H1 (cell line): Measurements from ENCODE around the gene PHF10. TPM values are rescaled to one million over a fixed set of nuclear protein-coding genes. Genes with fewer than 3 reads are reported as not detected.

Experiments used
- CTCF ChIA-PET: fragments of 300-600 bp; sonication (Branson Sonifier 250); formaldehyde crosslinking; loops from one replicate; lab custom pipeline; 2021; ENCODE audit not compliant: partially characterized antibody; lab: Charles Lee
- POLR2A ChIA-PET: fragments of 300-600 bp; sonication (Branson Sonifier 250); formaldehyde crosslinking; loops from one replicate; lab custom pipeline; 2021; ENCODE audit warnings: inconsistent platforms; ENCODE audit not compliant: partially characterized antibody; lab: Charles Lee
- DNase-seq, 2 experiments: peaks; one replicate each; pipeline versions ENCODE4 v3.0.0 to v3.0.0-alpha.2; 2010 to 2022; ENCODE audit warnings: low spot score in 2 of 2, low read depth in 1 of 2, mixed read lengths in 1 of 2
- FAIRE-seq: peaks from 2 replicates; lab custom pipeline; 2011; peaks lifted over from hg19 to GRCh38; lab: Jason Lieb, UNC
- H2AFZ ChIP-seq: 2 replicates; pipeline ENCODE4 v1.8.1; 2012; ENCODE audit warnings: low read length, inconsistent platforms
- H2AK5ac ChIP-seq: 2 replicates; pipeline ENCODE4 v1.6.1; 2013; ENCODE audit warnings: low read depth, low read length
- H2BK120ac ChIP-seq: replicated peaks from 2 replicates; pipeline ENCODE3; 2013; ENCODE audit warnings: low read depth, low read length, inconsistent platforms
- H2BK12ac ChIP-seq: 2 replicates; pipeline ENCODE4 v1.6.1; 2013; ENCODE audit warnings: low read depth, low read length
- H2BK15ac ChIP-seq: 2 replicates; pipeline ENCODE4 v1.6.1; 2013; ENCODE audit warnings: low read length
- H2BK20ac ChIP-seq: 2 replicates; pipeline ENCODE4 v1.6.1; 2013; ENCODE audit warnings: low read length
- H2BK5ac ChIP-seq: 2 replicates; pipeline ENCODE4 v1.6.1; 2013; ENCODE audit warnings: low read depth, low read length
- H3K14ac ChIP-seq: 2 replicates; pipeline ENCODE4 v1.6.1; 2013; ENCODE audit warnings: inconsistent platforms; ENCODE audit not compliant: insufficient read length
- H3K18ac ChIP-seq: 2 replicates; pipeline ENCODE4 v1.6.1; 2013; ENCODE audit warnings: low read length; ENCODE audit errors: extremely low read depth
- H3K23ac ChIP-seq: 2 replicates; pipeline ENCODE4 v1.6.1; 2013; ENCODE audit warnings: inconsistent platforms; ENCODE audit not compliant: insufficient read length
- H3K23me2 ChIP-seq: 2 replicates; pipeline ENCODE4 v1.6.1; 2013; ENCODE audit warnings: low read depth, low read length
- H3K27ac ChIP-seq: 2 replicates; pipeline ENCODE4 v1.6.1; 2011; ENCODE audit warnings: low read depth, low read length, inconsistent platforms
- H3K27me3 ChIP-seq, 4 experiments: replicated peaks in 1 of 4; 1 replicate in 1 of 4; 2 replicates in 3 of 4; pipeline versions ENCODE4 v1.6.1 to v1.8.1; 2011 to 2013; ENCODE audit warnings: low read length in 3 of 4, mild to moderate bottlenecking in 3 of 4, inconsistent platforms in 2 of 4, mixed read lengths in 2 of 4, moderate library complexity in 1 of 4; ENCODE audit not compliant: control insufficient read depth in 3 of 4, insufficient read depth in 3 of 4; ENCODE audit errors: extremely low read depth in 1 of 4
- H3K36me3 ChIP-seq, 4 experiments: 2 replicates each; pipeline versions ENCODE4 v1.6.1 to v1.8.1; 2011 to 2013; ENCODE audit warnings: mild to moderate bottlenecking in 4 of 4, low read length in 3 of 4, moderate library complexity in 2 of 4, control low read depth in 1 of 4, inconsistent platforms in 1 of 4; ENCODE audit not compliant: insufficient read depth in 4 of 4, control insufficient read depth in 2 of 4
- H3K4ac ChIP-seq: replicated peaks from 2 replicates; pipeline ENCODE3; 2013; ENCODE audit warnings: low read length, low read depth, mixed read lengths, inconsistent platforms; ENCODE audit not compliant: insufficient read length
- H3K4me1 ChIP-seq, 4 experiments: replicated peaks in 1 of 4; 1 replicate in 1 of 4; 2 replicates in 3 of 4; pipeline versions ENCODE4 v1.6.1 to v1.8.1; 2011 to 2013; ENCODE audit warnings: low read length in 3 of 4, inconsistent platforms in 2 of 4, mixed read lengths in 1 of 4; ENCODE audit not compliant: insufficient read depth in 4 of 4, control insufficient read depth in 3 of 4
- H3K4me2 ChIP-seq, 2 experiments: 2 replicates each; pipeline versions ENCODE4 v1.6.1 to v1.8.1; 2011 to 2013; ENCODE audit warnings: low read depth in 2 of 2, low read length in 2 of 2, control low read depth in 1 of 2, inconsistent platforms in 1 of 2, mild to moderate bottlenecking in 1 of 2; ENCODE audit not compliant: insufficient read depth in 1 of 2
- H3K4me3 ChIP-seq, 4 experiments: fragments of 200-600, 300-600 bp in 1 of 4; sonication (generic), shearing (Covaris generic), sonication (Bioruptor Twin) in 1 of 4; 2 replicates each; pipeline versions ENCODE4 v1.5.1 to v1.8.1; 2011 to 2016; ENCODE audit warnings: low read length in 4 of 4, low read depth in 3 of 4, control low read depth in 2 of 4, inconsistent platforms in 2 of 4, mild to moderate bottlenecking in 2 of 4, mixed read lengths in 1 of 4, moderate library complexity in 1 of 4; ENCODE audit not compliant: insufficient read depth in 2 of 4; ENCODE audit errors: extremely low read depth in 1 of 4
- H3K56ac ChIP-seq: replicated peaks from 2 replicates; pipeline ENCODE3; 2013; ENCODE audit warnings: low read depth, mild to moderate bottlenecking, mixed read lengths, low read length, inconsistent platforms; ENCODE audit not compliant: insufficient read length
- H3K79me1 ChIP-seq: 2 replicates; pipeline ENCODE4 v1.6.1; 2013; ENCODE audit warnings: low read depth, low read length, control low read depth
- H3K79me2 ChIP-seq, 2 experiments: 2 replicates each; pipeline versions ENCODE4 v1.6.1 to v1.8.1; 2012 to 2013; ENCODE audit warnings: low read length in 2 of 2, mild to moderate bottlenecking in 2 of 2, inconsistent platforms in 1 of 2; ENCODE audit not compliant: insufficient read depth in 2 of 2, control insufficient read depth in 1 of 2
- H3K9ac ChIP-seq, 4 experiments: replicated peaks in 1 of 4; 1 replicate in 1 of 4; 2 replicates in 3 of 4; pipeline versions ENCODE4 v1.6.1 to v1.8.1; 2011 to 2013; ENCODE audit warnings: low read depth in 3 of 4, low read length in 3 of 4, control low read depth in 2 of 4, mild to moderate bottlenecking in 2 of 4, moderate library complexity in 2 of 4, inconsistent platforms in 1 of 4; ENCODE audit errors: extremely low read depth in 1 of 4
- H3K9me3 ChIP-seq, 2 experiments: 2 replicates each; pipeline versions ENCODE4 v1.6.1 to v1.8.1; 2012 to 2013; ENCODE audit warnings: mild to moderate bottlenecking in 2 of 2, moderate library complexity in 2 of 2, control low read depth in 1 of 2, inconsistent platforms in 1 of 2, low read depth in 1 of 2, low read length in 1 of 2, mixed read lengths in 1 of 2; ENCODE audit not compliant: insufficient read depth in 2 of 2
- H4K20me1 ChIP-seq, 2 experiments: replicated peaks in 1 of 2; 2 replicates each; pipeline versions ENCODE3 to v1.8.1; 2011 to 2013; ENCODE audit warnings: inconsistent platforms in 2 of 2, low read length in 2 of 2, mild to moderate bottlenecking in 1 of 2; ENCODE audit not compliant: insufficient read depth in 2 of 2, control insufficient read depth in 1 of 2
- H4K5ac ChIP-seq: 2 replicates; pipeline ENCODE4 v1.6.1; 2013; ENCODE audit warnings: low read length, low read depth, mixed read lengths, inconsistent platforms; ENCODE audit not compliant: insufficient read length
- H4K8ac ChIP-seq: 2 replicates; pipeline ENCODE4 v1.8.0; 2013; ENCODE audit warnings: mild to moderate bottlenecking, moderate library complexity, low read length, inconsistent platforms; ENCODE audit not compliant: insufficient read depth; ENCODE audit errors: extremely low read depth
- H4K91ac ChIP-seq: replicated peaks from 2 replicates; pipeline ENCODE3; 2013; ENCODE audit warnings: low read length, mixed read lengths, inconsistent platforms; ENCODE audit not compliant: insufficient read length
- BRCA1 ChIP-seq: IDR thresholded peaks from 2 replicates; pipeline ENCODE4 v1.6.1; 2012; ENCODE audit warnings: low read depth, low read length, improper control_type of control experiment
- CBX5 ChIP-seq: fragments of 300-800, 300-1000 bp; sonication (generic); IDR thresholded peaks from 2 replicates; pipeline ENCODE4 v1.7.1; 2016; ENCODE audit warnings: antibody characterized with exemption, low read length, low read depth
- CHD2 ChIP-seq: IDR thresholded peaks from 2 replicates; pipeline ENCODE4 v1.6.1; 2012; ENCODE audit warnings: low read length, improper control_type of control experiment
- E2F6 ChIP-seq: IDR thresholded peaks from 2 replicates; pipeline ENCODE4 v1.6.1; 2012; ENCODE audit warnings: inconsistent platforms
- EGR1 ChIP-seq: IDR thresholded peaks from 2 replicates; pipeline ENCODE4 v1.6.1; 2011; ENCODE audit warnings: low read depth, low read length, borderline replicate concordance
- EZH2 ChIP-seq: fragments of 200-600 bp; sonication (generic); IDR thresholded peaks from 2 replicates; pipeline ENCODE4 v1.7.1; 2012; ENCODE audit warnings: low read depth, mild to moderate bottlenecking, moderate library complexity, low read length, inconsistent platforms; ENCODE audit not compliant: severe bottlenecking
- JUN ChIP-seq: IDR thresholded peaks from 2 replicates; pipeline ENCODE4 v1.6.1; 2011; ENCODE audit warnings: low read depth, mild to moderate bottlenecking, improper control_type of control experiment, low read length
- JUND ChIP-seq: IDR thresholded peaks from 2 replicates; pipeline ENCODE4 v1.6.1; 2011; ENCODE audit warnings: mild to moderate bottlenecking, improper control_type of control experiment, low read length
- KDM1A ChIP-seq: fragments of 200-600, 300-600 bp; sonication (generic); IDR thresholded peaks from 2 replicates; pipeline ENCODE4 v1.7.1; 2016; ENCODE audit warnings: mild to moderate bottlenecking, low read length, borderline replicate concordance
- NRF1 ChIP-seq: IDR thresholded peaks from 2 replicates; pipeline ENCODE4 v1.6.1; 2011; ENCODE audit warnings: mild to moderate bottlenecking, low read depth, low read length, improper control_type of control experiment
- POU5F1 ChIP-seq: IDR thresholded peaks from 2 replicates; pipeline ENCODE4 v1.6.1; 2011; ENCODE audit warnings: low read depth, mild to moderate bottlenecking, low read length, moderate library complexity
- SIX5 ChIP-seq: IDR thresholded peaks from 2 replicates; pipeline ENCODE4 v1.6.1; 2011; ENCODE audit warnings: mild to moderate bottlenecking, low read depth, low read length
- SP4 ChIP-seq: IDR thresholded peaks from 2 replicates; pipeline ENCODE4 v1.6.1; 2012; ENCODE audit warnings: low read length, inconsistent platforms
- TAF7 ChIP-seq: optimal IDR thresholded peaks from 2 replicates; pipeline ENCODE3; 2011; ENCODE audit warnings: low read depth, mild to moderate bottlenecking, inconsistent platforms, low read length, moderate library complexity, borderline replicate concordance
- TBP ChIP-seq: IDR thresholded peaks from 2 replicates; pipeline ENCODE4 v1.6.1; 2011; ENCODE audit warnings: low read depth, low read length, improper control_type of control experiment
- TEAD4 ChIP-seq: IDR thresholded peaks from 2 replicates; pipeline ENCODE4 v1.6.1; 2012; ENCODE audit warnings: low read depth, low read length, inconsistent platforms, mixed read lengths
- WGBS, 2 experiments: shearing (Covaris generic) in 1 of 2; methylation state at CpG; one replicate each; pipeline versions ENCODE4 v1.1.6 to v1.1.7; 2013 to 2015; ENCODE audit warnings: low lambda C conversion rate in 2 of 2, mixed read lengths in 2 of 2, inconsistent platforms in 1 of 2, low coverage in 1 of 2, missing lambda C conversion rate in 1 of 2; ENCODE audit not compliant: insufficient replicate concordance in 2 of 2, insufficient coverage in 1 of 2, insufficient read length in 1 of 2; ENCODE audit errors: extremely low coverage in 1 of 2, missing lambda C conversion rate in 1 of 2; 5-methylcytosine and 5-hydroxymethylcytosine counted together
- polyA plus RNA-seq, 7 experiments: library from polyadenylated mRNA; depleted of rRNA in 3 of 7; stranded (reverse) in 5 of 7; unstranded in 2 of 7; fragments of >200 nt in 5 of 7; fragments of 200-250 nt in 2 of 7; gene quantifications; 1 replicate in 5 of 7; 2 replicates in 1 of 7; 4 replicates in 1 of 7; pipeline versions ENCODE4 v1.2.1 to v1.2.3, GENCODE V29; 2011 to 2013; ENCODE audit warnings: missing spikeins in 2 of 7, mixed read lengths in 2 of 7
- total RNA-seq: library from RNA; stranded (reverse); fragmentation: NEBNext Ultra II Directional; extraction: Animal tissue kit (Norgen Biotek cat#: 25700); gene quantifications from 2 replicates; pipeline ENCODE4 v1.2.1, GENCODE V29; 2021

Gene PHF10
- total and polyA plus RNA-seq, 2 of the 8 experiments (the other 6 are each of a cell fraction or from before 2014, with no cell fraction given), result 15.6 to 51.1 TPM

- peaks cover 0 to 5% of the 10 kb centered on the region in 2 experiments for H4K20me1 ChIP-seq
- no peak overlapping the region for H2AFZ ChIP-seq
- H3K9ac ChIP-seq, result no peak overlapping the region
- no peak overlapping the region for H4K5ac ChIP-seq
- H2BK120ac ChIP-seq, result no peak overlapping the region
- WGBS, 2 experiments, result 89% methylated on average over 13 of the region's 13 CpGs; no CpG with 5 or more reads in 1 of the 2 experiments
- H2AK5ac ChIP-seq, result no peak overlapping the region
- POLR2A ChIA-PET, result no interaction called here
- H3K14ac ChIP-seq, result no peak overlapping the region
- no peak overlapping the region for H2BK12ac ChIP-seq
- no peak overlapping the region for H4K91ac ChIP-seq
- no peak overlapping the region for H2BK20ac ChIP-seq
- H3K79me2 ChIP-seq, result no peaks in the 10 kb centered on the region
- no peak overlapping the region for H3K18ac ChIP-seq
- H3K23ac ChIP-seq, result no peak overlapping the region
- H3K27me3 ChIP-seq, result no peaks in the 10 kb centered on the region
- peaks cover 13 to 29% of the 10 kb centered on the region in 2 experiments for H3K9me3 ChIP-seq
- no peak for FAIRE-seq
- H3K79me1 ChIP-seq, result no peaks in the 10 kb centered on the region
- H3K4me1 ChIP-seq, result no peaks in the 10 kb centered on the region
- no peak overlapping the region for H4K8ac ChIP-seq
- no peak overlapping the region for H2BK15ac ChIP-seq
- DNase-seq, result no peak
- no peak overlapping the region for H3K56ac ChIP-seq
- no peak overlapping the region for H3K4me2 ChIP-seq
- no peak overlapping the region for H2BK5ac ChIP-seq
- peaks cover 15 to 71% (median 47%) of the 10 kb centered on the region in 4 experiments for H3K36me3 ChIP-seq
- no peaks in the 10 kb centered on the region for H3K23me2 ChIP-seq
- CTCF ChIA-PET, result no interaction called here
- no peak overlapping the region for H3K4me3 ChIP-seq
- H3K27ac ChIP-seq, result no peak overlapping the region
- no peak overlapping the region for H3K4ac ChIP-seq
- TF ChIP-seq BRCA1, result no peak
- TF ChIP-seq TEAD4, result no peak
- TF ChIP-seq SIX5, result no peak
- TF ChIP-seq KDM1A, result no peak
- TF ChIP-seq NRF1, result no peak
- no peak for TF ChIP-seq CHD2
- no peak for TF ChIP-seq E2F6
- TF ChIP-seq JUN, result no peak
- TF ChIP-seq EGR1, result no peak
- no peak for TF ChIP-seq SP4
- TF ChIP-seq JUND, result no peak
- TF ChIP-seq TAF7, result no peak
- TF ChIP-seq TBP, result no peak
- no peak for TF ChIP-seq EZH2
- TF ChIP-seq POU5F1, result no peak
- no peak for TF ChIP-seq CBX5
Observed at GRCh38 chr6:169657284-169657610, 67.1 kb downstream of the PHF10 start.
